Nucleus accumbens (tissue), 56 donors: Measurements from ENCODE around the gene CCDC198.

Experiments
- DNase-seq, 56 donors: peaks; one replicate each; lab custom pipeline; 2025; lab: John Stamatoyannopoulos, UW

CCDC198 gene

GRCh38 chr14:57470909-57471308 lies 22.7 kb downstream of the CCDC198 start:
- no peak for DNase-seq

GRCh38 chr14:57464008-57464730 lies 29.5 kb downstream of the CCDC198 start:
- no peak for DNase-seq

- no peak for DNase-seq
These were observed 31.1 kb downstream of the CCDC198 start for GRCh38 chr14:57462551-57462950.

GRCh38 chr14:57461777-57462320 lies 31.8 kb downstream of the CCDC198 start:
- DNase-seq, result no peak

- DNase-seq, result no peak
These were observed 57.7 kb downstream of the CCDC198 start for GRCh38 chr14:57435923-57436322.

GRCh38 chr14:57420986-57421385 lies 72.7 kb downstream of the CCDC198 start:
- DNase-seq, result no peak

- DNase-seq, result no peak
These were observed 73.6 kb downstream of the CCDC198 start for GRCh38 chr14:57420033-57420432.
